LNCaP clone FGC (cell line): ENCODE results near the gene TBXA2R.

Experiments used
- DNase-seq: peaks from one replicate; pipeline ENCODE4 v3.0.0-alpha.2; 2011; ENCODE audit warnings: low read depth
- H3K4me3 ChIP-seq: 2 replicates; pipeline ENCODE4 v1.5.1; 2011; ENCODE audit warnings: mild to moderate bottlenecking, low read depth, low read length, control low read depth
- CTCF ChIP-seq: IDR thresholded peaks from 2 replicates; pipeline ENCODE4 v1.5.1; 2012; ENCODE audit warnings: mild to moderate bottlenecking; ENCODE audit not compliant: control insufficient read depth, insufficient read depth; ENCODE audit errors: extremely low read depth

Gene TBXA2R

GRCh38 chr19:3644351-3645066 lies 37.8 kb upstream of the TBXA2R start:
- DNase-seq = peak; percentile 71
- no peak overlapping the region for H3K4me3 ChIP-seq
- no peak for TF ChIP-seq CTCF

- H3K4me3 ChIP-seq = no peak overlapping the region
- DNase-seq = no peak
- TF ChIP-seq CTCF = no peak
Measured at GRCh38 chr19:3643674-3644313, 37.1 kb upstream of the TBXA2R start.

DNA sequence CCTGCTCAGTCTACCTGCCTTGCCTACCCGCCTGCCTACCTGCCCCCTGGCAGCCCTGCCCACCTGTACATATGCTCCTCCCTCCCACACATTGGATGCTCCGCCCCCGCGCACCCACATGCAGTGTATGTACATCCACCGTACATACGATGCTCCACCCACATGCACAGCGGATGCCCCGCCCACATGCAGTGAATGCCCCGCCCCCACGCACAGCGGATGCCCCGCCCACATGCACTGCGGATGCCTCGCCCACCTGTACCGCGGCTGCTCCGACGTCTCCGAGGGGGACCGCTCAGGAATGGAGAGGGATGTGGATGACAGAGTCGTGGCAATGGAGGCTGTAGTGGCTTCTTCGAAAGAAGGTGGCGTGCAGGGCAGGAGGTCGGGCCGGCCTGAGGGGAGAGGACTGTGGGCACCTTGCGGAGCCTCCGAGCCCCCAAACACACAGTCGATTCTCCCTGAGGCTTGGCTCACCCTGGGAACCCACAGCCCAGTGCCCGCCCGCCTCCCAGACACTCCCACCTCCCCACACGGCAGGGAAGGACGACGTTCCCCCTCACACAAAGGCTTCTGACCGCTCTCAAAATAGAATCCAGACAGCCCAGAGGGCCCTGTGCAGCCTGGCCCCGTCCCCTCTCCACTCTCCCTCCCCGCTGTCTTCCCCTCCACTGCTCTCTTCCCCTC lies 36.5 kb upstream of the TBXA2R start:
- no peak for DNase-seq
- TF ChIP-seq CTCF = no peak
- H3K4me3 ChIP-seq = no peak overlapping the region

- no peak for DNase-seq
- H3K4me3 ChIP-seq = no peak overlapping the region
- no peak for TF ChIP-seq CTCF
Measured at GRCh38 chr19:3642296-3642695, 35.6 kb upstream of the TBXA2R start.

DNA sequence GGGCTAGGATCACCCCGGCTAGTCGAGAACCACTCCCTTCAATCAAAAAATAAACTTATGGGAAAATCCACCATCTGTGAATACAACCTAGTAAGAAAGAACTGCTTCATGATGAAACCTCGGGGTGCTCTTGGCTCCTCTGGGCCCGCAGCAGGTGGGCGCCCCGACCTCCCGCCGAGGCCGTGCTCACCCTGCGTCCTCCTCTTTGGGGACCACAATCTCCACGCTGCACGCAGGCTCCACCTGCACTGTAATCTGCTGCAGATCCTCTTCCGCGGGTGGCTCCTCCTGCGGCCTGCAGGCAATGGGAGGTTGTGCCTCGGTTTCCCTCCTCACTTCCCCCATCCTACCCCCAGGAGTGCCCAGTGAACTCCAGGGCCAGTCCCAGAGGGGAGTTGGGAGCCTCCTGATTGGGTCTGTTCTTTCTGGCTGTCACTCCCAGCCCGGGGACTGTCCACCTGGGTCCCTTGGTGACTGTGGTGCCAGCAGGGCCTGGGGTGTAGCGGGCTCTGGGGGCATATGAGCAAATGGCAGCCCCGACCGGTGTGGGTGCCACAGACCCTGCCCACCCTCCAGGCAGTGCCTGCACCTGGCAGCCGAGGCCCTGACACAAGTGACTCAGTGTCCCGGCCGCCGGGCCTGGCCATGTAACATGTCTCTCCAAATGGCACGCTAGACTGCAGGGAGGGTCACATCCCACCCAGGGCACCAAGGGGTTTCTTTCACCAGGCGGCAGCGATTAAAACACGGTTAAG lies 35.0 kb upstream of the TBXA2R start:
- DNase-seq = no peak
- no peak for TF ChIP-seq CTCF
- H3K4me3 ChIP-seq = no peak overlapping the region

DNA sequence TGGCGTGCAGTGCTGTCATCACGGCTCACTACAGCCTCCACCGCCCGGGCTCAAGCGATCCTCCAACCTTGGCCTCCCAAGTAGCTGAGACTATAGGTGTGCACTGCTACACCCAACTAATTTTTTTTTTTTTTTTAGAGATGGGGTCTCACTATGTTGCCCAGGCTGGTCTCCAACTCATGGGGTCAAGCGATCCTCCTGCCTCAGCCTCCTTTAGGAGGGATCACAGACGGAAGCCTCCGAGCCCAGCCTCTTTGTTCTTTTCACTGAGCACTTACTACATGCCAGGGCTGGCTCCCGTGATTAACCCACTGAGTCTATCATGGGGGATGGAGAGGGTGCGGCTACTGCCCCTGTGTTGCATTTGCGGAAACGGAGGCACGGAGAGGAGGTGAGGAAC lies 32.8 kb upstream of the TBXA2R start:
- DNase-seq = no peak
- H3K4me3 ChIP-seq = no peak overlapping the region
- no peak for TF ChIP-seq CTCF
